ENCODE data around the gene HES4. TPM values are rescaled to one million over a fixed set of nuclear protein-coding genes. Genes with fewer than 3 reads are reported as not detected.

The HES4 gene
- polyA plus RNA-seq, 1 of the 3 experiments (the other 2 are of a cell fraction): 4.7 TPM

- TF ChIP-seq CHD2 (IDR thresholded peaks at IDR 0.05; ENCODE audit: low read length, partially characterized antibody) (no peak), RXRA (IDR thresholded peaks at IDR 0.05; ENCODE audit: borderline replicate concordance, low read depth) (no peak), ELF1 (IDR thresholded peaks at IDR 0.05) (no peak)
Observed at GRCh38 chr1:980602-981395, 19.1 kb downstream of the HES4 start (continued).

- peaks cover 0 to 21% of the 10 kb centered on the region in 2 experiments; a peak in 1 of 4 replicates for H3K4me1 ChIP-seq (ENCODE audit: control insufficient read depth in 1 of 2, insufficient read depth in 2 of 2, low read depth in 1 of 2, low read length in 1 of 2)
- 66% methylated on average over 5 of the region's 13 CpGs for WGBS (ENCODE audit: low lambda C conversion rate)
- TF ChIP-seq EZH2phosphoT487 (IDR thresholded peaks at IDR 0.05; ENCODE audit: borderline replicate concordance, low read depth) (no peak), PBX3 (IDR thresholded peaks at IDR 0.05) (no peak), SIN3A (IDR thresholded peaks at IDR 0.05; ENCODE audit: borderline replicate concordance, low read depth, low read length) (no peak), SMC3 (IDR thresholded peaks at IDR 0.05; ENCODE audit: low read depth, low read length) (no peak), IRF3 (IDR thresholded peaks at IDR 0.05; ENCODE audit: low read depth, low read length) (no peak), REST (IDR thresholded peaks at IDR 0.05; ENCODE audit: low read depth, low read length) (no peak), YY1 (IDR thresholded peaks at IDR 0.05; ENCODE audit: low read depth) (no peak), TAF1 (IDR thresholded peaks at IDR 0.05; ENCODE audit: borderline replicate concordance, low read depth, low read length) (no peak), USF2 (IDR thresholded peaks at IDR 0.05; ENCODE audit: borderline replicate concordance, low read depth, low read length) (no peak), NRF1 (IDR thresholded peaks at IDR 0.05; ENCODE audit: low read depth, low read length) (no peak), RAD21 (IDR thresholded peaks at IDR 0.05; ENCODE audit: low read length) (no peak), RXRA (IDR thresholded peaks at IDR 0.05; ENCODE audit: borderline replicate concordance, low read depth) (no peak), NFIC (IDR thresholded peaks at IDR 0.05; ENCODE audit: borderline replicate concordance) (no peak), CTCF (IDR thresholded peaks at IDR 0.05) (no peak), FOXM1 (IDR thresholded peaks at IDR 0.05; ENCODE audit: low read depth) (no peak), MXI1 (IDR thresholded peaks at IDR 0.05; ENCODE audit: low read depth, low read length) (no peak), ZBTB33 (IDR thresholded peaks at IDR 0.05; ENCODE audit: borderline replicate concordance, low read depth) (no peak), ELF1 (IDR thresholded peaks at IDR 0.05) (no peak)
Observed at GRCh38 chr1:980137-980571, 19.7 kb downstream of the HES4 start.

More at GRCh38 chr1:980137-980571, 19.7 kb downstream of the HES4 start:
- no peak overlapping the region for H3K4me3 ChIP-seq (ENCODE audit: low read depth in 2 of 2, low read length in 1 of 2)
- POLR2A ChIA-PET: no interaction called here
- no peak for DNase-seq
- H3K4me2 ChIP-seq: no peak overlapping the region
- no peak overlapping the region; a peak in 1 of 4 replicates for H3K27ac ChIP-seq (ENCODE audit: low read depth in 2 of 2, low read length in 1 of 2)
- H3K79me2 ChIP-seq (ENCODE audit: insufficient read depth): no peaks in the 10 kb centered on the region
- CTCF ChIA-PET: interaction anchor here (0.6 to 9.1 kb wide), 13 partner anchors 9 to 312 kb away, joined by 3 to 246 read pairs (median 5); partner anchors contain the start of gene HES4
- peaks cover 3% of the 10 kb centered on the region for H3F3A ChIP-seq (replicated peaks; ENCODE audit: insufficient read depth)
- H3K9ac ChIP-seq: no peak overlapping the region
- H3K27me3 ChIP-seq (ENCODE audit: insufficient read depth): peaks cover 3% of the 10 kb centered on the region; the same call in 1 of the 2 replicates
- no peaks in the 10 kb centered on the region for H3K9me3 ChIP-seq
- no peak overlapping the region for H2AFZ ChIP-seq (ENCODE audit: low read depth)
- H4K20me1 ChIP-seq (ENCODE audit: insufficient read depth): no peaks in the 10 kb centered on the region
- H3K36me3 ChIP-seq (replicated peaks in 1 of 2; ENCODE audit: control insufficient read depth in 1 of 2, insufficient read depth in 2 of 2, low read length in 1 of 2): no peaks in the 10 kb centered on the region
- H3K9me2 ChIP-seq: no peaks in the 10 kb centered on the region
